ENCODE data around the gene TMEM161A.

DNA sequence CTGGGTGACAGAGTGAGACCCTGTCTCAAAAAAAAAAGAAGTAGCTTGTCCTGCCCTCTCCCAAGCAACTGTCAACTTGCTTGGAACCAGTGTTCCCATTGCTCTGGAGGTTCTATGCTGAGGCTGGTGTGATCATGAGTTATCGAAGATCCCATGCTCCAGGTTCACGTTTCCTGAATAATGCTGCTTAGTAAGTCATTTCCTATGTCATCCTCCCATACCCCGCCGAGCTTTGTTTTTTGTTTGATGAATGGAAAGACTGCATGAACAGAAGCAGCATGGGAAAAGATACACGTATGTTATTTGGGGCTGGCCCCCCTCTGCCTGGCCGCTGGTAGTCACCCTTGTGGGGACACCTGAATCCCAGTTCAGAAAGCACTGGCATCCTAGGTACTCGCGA is 63.2 kb downstream of the TMEM161A start:
- TF ChIP-seq CTCF (tag by site-specific recombination; IDR thresholded peaks at IDR 0.05) = no peak
- no peak for TF ChIP-seq OVOL3 (tag by site-specific recombination; IDR thresholded peaks at IDR 0.05)
- no peak for TF ChIP-seq BCL11A (tag by site-specific recombination; IDR thresholded peaks at IDR 0.05; ENCODE audit: low read depth)

Data from HEK293 (cell line).